ENCODE results near the gene AADACL4. TPM values are rescaled to one million over a fixed set of nuclear protein-coding genes. Genes with fewer than 3 reads are reported as not detected.
A peak's percentile ranks its signal among the peaks of the same experiment; 100 is the strongest.

AADACL4 gene
- total and polyA plus RNA-seq, 2 of the 8 experiments (the other 6 are each of a cell fraction or from before 2014, with no cell fraction given) = 0.08 TPM; not detected in 1

GRCh38 chr1:12614402-12615158 lies 29.3 kb upstream of the AADACL4 start:
- H3K18ac ChIP-seq (ENCODE audit: extremely low read depth, low read length) = no peak overlapping the region; the same call in 1 of the 2 replicates
- no peak overlapping the region for H3K9ac ChIP-seq (replicated peaks in 1 of 4; ENCODE audit: extremely low read depth in 1 of 4, low read depth in 3 of 4, low read length in 3 of 4)
- no peak overlapping the region for H4K5ac ChIP-seq (ENCODE audit: insufficient read length, low read depth, low read length)
- WGBS, 2 experiments (ENCODE audit: extremely low coverage in 1 of 2, insufficient coverage in 1 of 2, insufficient read length in 1 of 2, insufficient replicate concordance in 2 of 2, low coverage in 1 of 2, low lambda C conversion rate in 2 of 2, missing lambda C conversion rate in 1 of 2) = 85% methylated on average over 7 of the region's 7 CpGs; no CpG with 5 or more reads in 1 of the 2 experiments
- no peak overlapping the region for H3K27ac ChIP-seq (ENCODE audit: low read depth, low read length)
- no peak overlapping the region for H3K4ac ChIP-seq (replicated peaks; ENCODE audit: insufficient read length, low read depth, low read length)
- H3K4me2 ChIP-seq (ENCODE audit: insufficient read depth in 1 of 2, low read depth in 2 of 2, low read length in 2 of 2) = peak overlapping the region; percentile 62 to 97
- no peak overlapping the region for H3K23ac ChIP-seq (ENCODE audit: insufficient read length)
- H3K79me2 ChIP-seq (ENCODE audit: control insufficient read depth in 1 of 2, insufficient read depth in 2 of 2, low read length in 2 of 2) = peaks cover 24 to 56% of the 10 kb centered on the region in 2 experiments
- H2BK5ac ChIP-seq (ENCODE audit: low read depth, low read length) = peak overlapping the region; percentile 85; the same call in 1 of the 2 replicates
- ChIA-PET POLR2A (ENCODE audit: partially characterized antibody) (interaction anchor here (0.9 to 11.4 kb wide), 6 partner anchors 13 to 34 kb away, joined by 3 to 107 read pairs (median 7); no protein-coding TSS in a partner anchor), CTCF (ENCODE audit: partially characterized antibody) (interaction anchor here (0.6 to 11.2 kb wide), 7 partner anchors 8 to 206 kb away, joined by 3 to 130 read pairs (median 4); no protein-coding TSS in a partner anchor)
- H2AK5ac ChIP-seq (ENCODE audit: low read depth, low read length) = no peak overlapping the region
- peaks cover 3 to 28% (median 5%) of the 10 kb centered on the region in 4 experiments; a peak in 5 of 8 replicates for H3K36me3 ChIP-seq (ENCODE audit: control insufficient read depth in 2 of 4, insufficient read depth in 4 of 4, low read length in 3 of 4)
- H4K20me1 ChIP-seq (replicated peaks in 1 of 2; ENCODE audit: control insufficient read depth in 1 of 2, insufficient read depth in 2 of 2, low read length in 2 of 2) = peaks cover 1 to 16% of the 10 kb centered on the region in 2 experiments
- no peak overlapping the region for H4K8ac ChIP-seq (ENCODE audit: extremely low read depth, insufficient read depth, low read length)
- peaks cover 25% of the 10 kb centered on the region for H3K23me2 ChIP-seq (ENCODE audit: low read depth, low read length)
- H3K4me1 ChIP-seq (replicated peaks in 1 of 4; ENCODE audit: control insufficient read depth in 3 of 4, insufficient read depth in 4 of 4, low read length in 3 of 4) = peaks cover 5 to 10% (median 8%) of the 10 kb centered on the region in 4 experiments; a peak in 6 of 7 replicates
- 0 out of 2 replicates have a peak overlapping the region, but pooled peaks have one; percentile 18 for H2BK20ac ChIP-seq (ENCODE audit: low read length)
- H3K14ac ChIP-seq (ENCODE audit: insufficient read length) = no peak overlapping the region
- no peaks in the 10 kb centered on the region for H3K9me3 ChIP-seq (ENCODE audit: insufficient read depth in 2 of 2, low read depth in 1 of 2, low read length in 1 of 2)
- H3K4me3 ChIP-seq (ENCODE audit: extremely low read depth in 1 of 4, insufficient read depth in 2 of 4, low read depth in 3 of 4, low read length in 4 of 4) = peak overlapping the region; percentile 81 to 97 (median 90); a peak in 6 of 8 replicates
- FAIRE-seq = no peak
- H3K79me1 ChIP-seq (ENCODE audit: low read depth, low read length) = peaks cover 25% of the 10 kb centered on the region
- H2BK15ac ChIP-seq (ENCODE audit: low read length) = no peak overlapping the region
- no peak overlapping the region for H2AFZ ChIP-seq (ENCODE audit: low read length)
- H4K91ac ChIP-seq (replicated peaks; ENCODE audit: insufficient read length, low read length) = peak overlapping the region; percentile 77
- H2BK120ac ChIP-seq (replicated peaks; ENCODE audit: low read depth, low read length) = no peak overlapping the region
- 0 out of 2 replicates have a peak overlapping the region, but pooled peaks have one; percentile 53 for H2BK12ac ChIP-seq (ENCODE audit: low read depth, low read length)
- no peak overlapping the region for H3K56ac ChIP-seq (replicated peaks; ENCODE audit: insufficient read length, low read depth, low read length)
- no peaks in the 10 kb centered on the region; a peak in 1 of 7 replicates for H3K27me3 ChIP-seq (replicated peaks in 1 of 4; ENCODE audit: control insufficient read depth in 3 of 4, extremely low read depth in 1 of 4, insufficient read depth in 3 of 4, low read length in 3 of 4)
- DNase-seq (ENCODE audit: low read depth in 1 of 2, low spot score in 2 of 2) = no peak
- TF ChIP-seq SP4 (IDR thresholded peaks at IDR 0.05; ENCODE audit: low read length) (no peak), BRCA1 (IDR thresholded peaks at IDR 0.05; ENCODE audit: low read depth, low read length) (no peak), FOSL1 (IDR thresholded peaks at IDR 0.05; ENCODE audit: insufficient read depth, low read depth, low read length) (no peak), NRF1 (IDR thresholded peaks at IDR 0.05; ENCODE audit: low read depth, low read length) (no peak), ATF3 (IDR thresholded peaks at IDR 0.05; ENCODE audit: insufficient read depth, low read depth, low read length) (no peak), EZH2 (IDR thresholded peaks at IDR 0.05; ENCODE audit: low read depth, low read length, severe bottlenecking) (no peak), BCL11A (IDR thresholded peaks at IDR 0.05; ENCODE audit: low read depth in 2 of 2, low read length in 2 of 2) (no peak), SP2 (IDR thresholded peaks at IDR 0.05; ENCODE audit: low read length) (no peak), PHF8 (conservative IDR thresholded peaks at IDR 0.05; ENCODE audit: low read depth, low read length) (no peak), USF2 (IDR thresholded peaks at IDR 0.05; ENCODE audit: low read length) (no peak)

Measured in H1 (cell line).